ENCODE results near the gene MAML2.

MAML2 gene

GRCh38 chr11:96082002-96082899 lies 260.7 kb downstream of the MAML2 start:
- 80 to 91% methylated on average over 9 to 10 of the region's 11 CpGs for WGBS, 2 experiments (ENCODE audit: insufficient coverage in 2 of 2)
- Histone ChIP-seq H3K36me3 (ENCODE audit: control insufficient read depth, insufficient read depth, low read length) (peaks cover 11% of the 10 kb centered on the region), H3K4me3 (ENCODE audit: extremely low read depth, insufficient read depth, low read length, poor library complexity, severe bottlenecking) (no peak overlapping the region), H3K27ac (ENCODE audit: low read depth, low read length, severe bottlenecking) (peak overlapping the region; percentile 51), H3K9me3 (ENCODE audit: control insufficient read depth, low read length) (no peaks in the 10 kb centered on the region), H3K4me1 (ENCODE audit: control insufficient read depth, insufficient read depth, low read length, poor library complexity, severe bottlenecking) (peaks cover 5% of the 10 kb centered on the region)

GRCh38 chr11:96081561-96081960 lies 261.4 kb downstream of the MAML2 start:
- no peaks in the 10 kb centered on the region for H3K9me3 ChIP-seq (ENCODE audit: control insufficient read depth, low read length)
- H3K4me1 ChIP-seq (ENCODE audit: control insufficient read depth, insufficient read depth, low read length, poor library complexity, severe bottlenecking) = peaks cover 5% of the 10 kb centered on the region
- peaks cover 11% of the 10 kb centered on the region for H3K36me3 ChIP-seq (ENCODE audit: control insufficient read depth, insufficient read depth, low read length)
- H3K27ac ChIP-seq (ENCODE audit: low read depth, low read length, severe bottlenecking) = no peak overlapping the region
- H3K4me3 ChIP-seq (ENCODE audit: extremely low read depth, insufficient read depth, low read length, poor library complexity, severe bottlenecking) = no peak overlapping the region
- 70 to 88% methylated on average over 2 to 3 of the region's 4 CpGs for WGBS, 2 experiments (ENCODE audit: insufficient coverage in 2 of 2)

GRCh38 chr11:96079691-96080090 lies 263.3 kb downstream of the MAML2 start:
- Histone ChIP-seq H3K9me3 (ENCODE audit: control insufficient read depth, low read length) (no peaks in the 10 kb centered on the region), H3K27ac (ENCODE audit: low read depth, low read length, severe bottlenecking) (peak overlapping the region; percentile 23), H3K4me1 (ENCODE audit: control insufficient read depth, insufficient read depth, low read length, poor library complexity, severe bottlenecking) (peaks cover 16% of the 10 kb centered on the region), H3K4me3 (ENCODE audit: extremely low read depth, insufficient read depth, low read length, poor library complexity, severe bottlenecking) (no peak overlapping the region), H3K36me3 (ENCODE audit: control insufficient read depth, insufficient read depth, low read length) (peaks cover 11% of the 10 kb centered on the region)
- 94 to 100% methylated on average over 2 to 3 of the region's 4 CpGs for whole genome bisulfite sequencing, 2 experiments (ENCODE audit: insufficient coverage in 2 of 2)

- Histone ChIP-seq H3K36me3 (ENCODE audit: control insufficient read depth, insufficient read depth, low read length) (peaks cover 13% of the 10 kb centered on the region), H3K9me3 (ENCODE audit: control insufficient read depth, low read length) (no peaks in the 10 kb centered on the region), H3K27ac (ENCODE audit: low read depth, low read length, severe bottlenecking) (no peak overlapping the region), H3K4me3 (ENCODE audit: extremely low read depth, insufficient read depth, low read length, poor library complexity, severe bottlenecking) (no peak overlapping the region), H3K4me1 (ENCODE audit: control insufficient read depth, insufficient read depth, low read length, poor library complexity, severe bottlenecking) (peaks cover 11% of the 10 kb centered on the region)
- WGBS, 2 experiments (ENCODE audit: insufficient coverage in 2 of 2) = 82 to 89% methylated on average over 4 of the region's 5 CpGs
Observed at GRCh38 chr11:96075532-96075959, 267.4 kb downstream of the MAML2 start.

- Histone ChIP-seq H3K9me3 (ENCODE audit: control insufficient read depth, low read length) (no peaks in the 10 kb centered on the region), H3K4me1 (ENCODE audit: control insufficient read depth, insufficient read depth, low read length, poor library complexity, severe bottlenecking) (peaks cover 11% of the 10 kb centered on the region), H3K27ac (ENCODE audit: low read depth, low read length, severe bottlenecking) (no peak overlapping the region), H3K36me3 (ENCODE audit: control insufficient read depth, insufficient read depth, low read length) (peaks cover 13% of the 10 kb centered on the region), H3K4me3 (ENCODE audit: extremely low read depth, insufficient read depth, low read length, poor library complexity, severe bottlenecking) (no peak overlapping the region)
- WGBS, 2 experiments (ENCODE audit: insufficient coverage in 2 of 2) = 84 to 98% methylated on average over 7 to 8 of the region's 11 CpGs
Observed at GRCh38 chr11:96074551-96075310, 268.3 kb downstream of the MAML2 start.

- Histone ChIP-seq H3K36me3 (ENCODE audit: control insufficient read depth, insufficient read depth, low read length) (peaks cover 13% of the 10 kb centered on the region), H3K27ac (ENCODE audit: low read depth, low read length, severe bottlenecking) (no peak overlapping the region), H3K4me1 (ENCODE audit: control insufficient read depth, insufficient read depth, low read length, poor library complexity, severe bottlenecking) (peaks cover 11% of the 10 kb centered on the region), H3K4me3 (ENCODE audit: extremely low read depth, insufficient read depth, low read length, poor library complexity, severe bottlenecking) (no peak overlapping the region), H3K9me3 (ENCODE audit: control insufficient read depth, low read length) (no peaks in the 10 kb centered on the region)
- WGBS, 2 experiments (ENCODE audit: insufficient coverage in 2 of 2) = 88% methylated on average over 1 of the region's 6 CpGs; no CpG with 5 or more reads in 1 of the 2 experiments
Observed at GRCh38 chr11:96073536-96073935, 269.5 kb downstream of the MAML2 start.

GRCh38 chr11:96072592-96072991 lies 270.4 kb downstream of the MAML2 start:
- no peak overlapping the region for H3K4me3 ChIP-seq (ENCODE audit: extremely low read depth, insufficient read depth, low read length, poor library complexity, severe bottlenecking)
- no peak overlapping the region for H3K27ac ChIP-seq (ENCODE audit: low read depth, low read length, severe bottlenecking)
- WGBS, 2 experiments (ENCODE audit: insufficient coverage in 2 of 2) = 97 to 98% methylated on average over 4 to 7 of the region's 7 CpGs
- peaks cover 13% of the 10 kb centered on the region for H3K36me3 ChIP-seq (ENCODE audit: control insufficient read depth, insufficient read depth, low read length)
- no peaks in the 10 kb centered on the region for H3K9me3 ChIP-seq (ENCODE audit: control insufficient read depth, low read length)
- peaks cover 11% of the 10 kb centered on the region for H3K4me1 ChIP-seq (ENCODE audit: control insufficient read depth, insufficient read depth, low read length, poor library complexity, severe bottlenecking)

- no peak overlapping the region for H3K27ac ChIP-seq (ENCODE audit: low read depth, low read length, severe bottlenecking)
- H3K4me3 ChIP-seq (ENCODE audit: extremely low read depth, insufficient read depth, low read length, poor library complexity, severe bottlenecking) = no peak overlapping the region
- WGBS, 2 experiments (ENCODE audit: insufficient coverage in 2 of 2) = 93 to 98% methylated on average over 6 to 7 of the region's 8 CpGs
- peaks cover 4% of the 10 kb centered on the region for H3K4me1 ChIP-seq (ENCODE audit: control insufficient read depth, insufficient read depth, low read length, poor library complexity, severe bottlenecking)
- peaks cover 13% of the 10 kb centered on the region for H3K36me3 ChIP-seq (ENCODE audit: control insufficient read depth, insufficient read depth, low read length)
- no peaks in the 10 kb centered on the region for H3K9me3 ChIP-seq (ENCODE audit: control insufficient read depth, low read length)
Observed at GRCh38 chr11:96070453-96070852, 272.5 kb downstream of the MAML2 start.

GRCh38 chr11:96067160-96067559 lies 275.8 kb downstream of the MAML2 start:
- Histone ChIP-seq H3K9me3 (ENCODE audit: control insufficient read depth, low read length) (no peaks in the 10 kb centered on the region), H3K4me1 (ENCODE audit: control insufficient read depth, insufficient read depth, low read length, poor library complexity, severe bottlenecking) (peaks cover 9% of the 10 kb centered on the region), H3K27ac (ENCODE audit: low read depth, low read length, severe bottlenecking) (no peak overlapping the region), H3K36me3 (ENCODE audit: control insufficient read depth, insufficient read depth, low read length) (peaks cover 13% of the 10 kb centered on the region), H3K4me3 (ENCODE audit: extremely low read depth, insufficient read depth, low read length, poor library complexity, severe bottlenecking) (no peak overlapping the region)
- WGBS, 2 experiments (ENCODE audit: insufficient coverage in 2 of 2) = 83% methylated on average over 2 of the region's 3 CpGs; no CpG with 5 or more reads in 1 of the 2 experiments

- Histone ChIP-seq H3K27ac (ENCODE audit: low read depth, low read length, severe bottlenecking) (no peak overlapping the region), H3K36me3 (ENCODE audit: control insufficient read depth, insufficient read depth, low read length) (peaks cover 4% of the 10 kb centered on the region), H3K4me3 (ENCODE audit: extremely low read depth, insufficient read depth, low read length, poor library complexity, severe bottlenecking) (no peak overlapping the region), H3K9me3 (ENCODE audit: control insufficient read depth, low read length) (no peaks in the 10 kb centered on the region), H3K4me1 (ENCODE audit: control insufficient read depth, insufficient read depth, low read length, poor library complexity, severe bottlenecking) (peaks cover 14% of the 10 kb centered on the region)
- WGBS, 2 experiments (ENCODE audit: insufficient coverage in 2 of 2) = 78 to 89% methylated on average over 3 of the region's 3 CpGs
Observed at GRCh38 chr11:96065379-96065778, 277.6 kb downstream of the MAML2 start.

Measured in mesodermal cell (in vitro differentiated cells).